ENCODE data around the gene RAB35.

RAB35 gene

DNA sequence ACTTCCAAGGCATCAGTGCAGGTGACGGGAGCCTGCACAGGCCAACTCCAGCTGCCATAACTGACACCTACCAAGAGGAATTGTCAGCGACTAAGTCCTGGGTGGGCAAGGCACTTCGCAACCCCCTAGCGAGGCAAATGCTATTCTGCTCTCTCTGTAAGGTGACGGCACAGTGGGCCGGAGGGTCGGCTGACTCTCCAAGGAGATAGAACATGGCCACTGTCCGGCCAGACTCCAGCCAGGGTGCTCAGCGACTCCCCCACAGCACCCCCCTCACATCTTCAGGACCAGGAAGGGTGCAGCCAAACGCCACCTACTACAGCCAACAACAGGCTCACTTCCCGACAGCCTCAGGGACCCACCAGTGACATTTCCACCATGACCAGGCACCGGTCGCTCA is 13.2 kb downstream of the RAB35 start:
- no peak for DNase-seq (ENCODE audit: low read depth in 2 of 2)

DNA sequence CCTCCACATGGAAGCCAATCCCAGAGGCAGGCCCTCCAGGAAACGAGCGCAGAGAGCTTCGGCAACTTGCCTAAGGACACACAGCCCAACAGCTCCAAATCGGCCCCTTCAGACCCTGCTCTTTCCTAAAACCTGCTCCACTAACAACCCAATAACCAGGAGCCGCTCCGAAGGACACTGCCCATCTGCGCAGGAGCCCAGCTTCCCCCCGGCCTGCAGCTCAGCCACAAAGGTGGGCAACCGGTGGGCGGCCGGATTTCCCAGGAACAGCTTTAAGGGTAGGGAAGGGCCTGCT is 13.6 kb downstream of the RAB35 start:
- DNase-seq (ENCODE audit: low read depth in 2 of 2), result no peak

DNA sequence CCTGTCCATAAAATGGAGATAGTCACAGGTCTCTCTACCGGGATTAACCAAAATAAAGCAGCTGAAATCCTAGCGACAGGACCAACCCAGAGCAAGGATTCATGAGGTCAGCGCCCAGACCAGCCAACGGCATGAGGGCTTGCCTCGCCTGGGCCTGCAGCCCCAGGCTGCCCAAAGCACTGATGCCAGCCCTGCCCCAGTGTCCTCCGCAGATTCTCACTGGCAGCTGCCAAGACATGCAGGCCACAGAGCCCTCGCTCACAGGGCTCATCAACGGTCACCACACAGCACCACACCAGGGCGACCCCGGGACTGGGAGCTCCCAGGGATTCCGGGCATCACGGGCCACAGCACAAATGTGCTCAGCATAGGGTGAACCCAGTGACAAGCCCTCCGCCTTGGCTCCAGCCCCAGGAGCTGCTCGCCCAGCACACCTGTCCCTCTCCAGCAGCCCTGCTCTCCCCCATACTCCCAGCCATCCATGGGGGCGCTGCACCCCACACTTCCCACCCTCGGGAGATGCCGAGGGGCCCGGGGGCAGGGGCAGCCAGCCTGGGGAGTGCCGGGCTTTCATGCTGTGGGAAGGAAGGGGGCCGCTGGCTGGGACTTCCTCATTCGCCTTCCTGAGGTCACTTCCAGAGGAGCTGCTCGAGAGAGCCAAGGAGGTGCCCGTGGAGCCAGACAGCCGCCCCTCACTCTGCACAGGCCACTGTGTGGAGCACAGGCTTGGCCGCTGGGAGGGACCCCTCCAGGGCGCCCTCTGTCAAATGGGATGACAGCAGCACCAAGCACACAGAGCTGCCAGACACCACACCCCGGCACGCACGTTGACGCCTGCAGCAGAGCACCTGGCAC is 14.1 kb downstream of the RAB35 start:
- DNase-seq (ENCODE audit: low read depth in 2 of 2), result no peak

DNA sequence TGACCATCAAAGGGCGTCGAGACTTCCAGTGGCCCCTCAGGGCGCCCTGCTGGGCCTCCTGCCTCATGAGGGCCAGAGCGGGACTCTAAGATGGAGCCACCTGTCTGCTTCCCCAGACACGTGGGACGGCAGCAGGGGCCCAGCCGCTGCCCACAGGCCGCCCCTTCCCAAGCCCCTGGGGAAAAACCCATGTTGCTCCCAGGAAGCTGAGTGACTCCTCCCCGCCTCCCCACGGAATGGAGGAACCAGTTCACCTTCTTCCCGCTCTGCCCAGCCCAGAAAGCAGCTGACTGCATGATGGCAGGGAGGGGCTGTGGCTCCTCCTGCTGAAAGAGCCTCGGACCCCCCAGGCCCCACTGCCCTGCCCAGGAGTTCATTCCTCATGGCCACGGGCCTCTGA is 14.9 kb downstream of the RAB35 start:
- no peak for DNase-seq (ENCODE audit: low read depth in 2 of 2)

DNA sequence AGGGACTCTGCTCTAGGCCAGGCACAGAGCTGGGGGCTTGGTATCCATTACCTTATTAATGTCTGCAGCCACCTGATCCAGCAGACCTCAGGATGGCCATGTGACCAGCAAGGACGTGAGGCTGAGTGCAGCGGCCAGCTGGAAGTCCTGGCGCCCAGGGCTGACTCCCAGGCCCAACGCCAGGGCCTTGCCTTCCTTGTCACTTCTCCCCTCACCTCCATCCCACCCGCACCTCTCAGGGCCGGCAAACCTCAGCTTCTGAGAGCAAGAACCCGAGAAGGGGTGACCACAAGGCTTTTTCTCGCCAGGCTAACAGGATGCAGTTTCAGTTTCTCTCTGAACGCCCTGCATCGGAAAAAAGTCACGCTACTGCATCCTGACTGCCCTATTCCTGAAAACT is 15.4 kb downstream of the RAB35 start:
- DNase-seq (ENCODE audit: low read depth in 2 of 2), result no peak

DNA sequence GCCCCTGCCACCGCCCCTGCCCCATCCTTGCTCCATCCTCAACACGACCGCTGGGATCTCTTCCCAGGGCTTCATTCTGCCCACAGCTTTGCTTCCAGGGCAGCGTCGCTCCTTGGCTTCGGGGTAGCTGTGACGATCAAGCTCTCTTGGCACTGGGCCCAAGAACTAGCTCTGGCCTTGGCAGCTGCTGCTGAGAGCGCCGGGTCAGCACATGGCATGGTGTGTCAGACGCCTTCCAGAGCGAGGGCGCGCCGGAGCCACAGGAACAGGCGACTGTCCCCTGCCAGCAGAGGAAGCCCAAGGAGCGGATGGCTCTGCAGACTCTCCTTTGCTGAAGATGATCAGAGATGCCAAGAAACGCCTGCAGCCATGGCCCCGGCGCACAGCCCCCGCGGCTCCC is 15.9 kb downstream of the RAB35 start:
- no peak for DNase-seq (ENCODE audit: low read depth in 2 of 2)

DNA sequence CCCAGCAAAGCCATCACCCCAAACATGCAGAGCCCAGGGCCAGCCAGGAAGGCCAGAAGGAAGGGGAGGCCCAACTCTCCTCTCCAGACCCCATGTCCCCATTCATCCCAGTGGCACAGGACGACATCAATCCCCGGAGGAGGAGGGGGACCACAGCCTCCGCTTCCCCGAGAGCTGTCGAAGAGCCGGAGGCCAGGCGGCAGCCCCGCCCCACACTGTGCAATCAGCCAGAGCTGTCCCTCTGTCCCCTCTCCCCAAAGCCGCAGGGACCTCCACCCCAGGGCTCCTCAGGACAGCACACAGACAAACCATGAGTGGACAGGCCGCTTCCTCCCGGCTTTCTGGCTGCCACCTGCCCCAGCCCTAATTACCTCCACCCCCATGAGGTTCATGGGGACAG is 16.8 kb downstream of the RAB35 start:
- no peak for DNase-seq (ENCODE audit: low read depth in 2 of 2)

DNA sequence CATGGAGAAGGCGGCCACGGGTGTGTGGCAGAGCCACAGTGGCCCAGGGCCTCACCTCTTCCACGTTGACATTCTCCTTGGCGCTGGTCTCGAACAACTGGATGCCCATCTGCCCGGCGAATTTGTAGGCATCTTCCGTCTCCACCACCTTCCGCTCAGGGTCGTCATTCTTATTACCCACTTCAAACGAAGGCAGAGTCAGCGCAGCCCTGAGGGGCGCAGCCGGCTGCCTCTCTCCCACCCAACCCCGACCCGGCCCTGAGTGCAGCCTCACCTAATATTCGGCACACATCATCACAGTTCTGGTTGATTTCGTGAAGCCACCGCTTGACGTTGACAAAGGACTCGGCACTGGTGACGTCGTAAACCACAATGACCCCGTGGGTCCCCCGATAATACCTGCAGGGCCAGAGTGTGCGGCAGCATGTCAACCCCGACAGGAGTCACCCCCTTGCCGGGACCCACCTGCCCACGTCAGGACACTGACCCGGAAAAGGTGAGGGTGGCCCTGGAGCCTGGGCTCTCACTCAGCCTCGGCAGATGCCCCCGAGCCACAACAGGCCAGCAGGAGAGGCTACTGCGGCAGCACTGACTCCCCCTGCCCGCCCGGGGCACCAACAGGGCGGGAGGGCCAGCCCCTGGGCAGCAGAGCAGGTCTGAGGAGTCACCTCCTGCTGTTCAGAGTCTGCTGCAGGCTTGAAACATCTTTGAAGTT is 17.6 kb downstream of the RAB35 start:
- DNase-seq (ENCODE audit: low read depth in 2 of 2), result no peak

DNA sequence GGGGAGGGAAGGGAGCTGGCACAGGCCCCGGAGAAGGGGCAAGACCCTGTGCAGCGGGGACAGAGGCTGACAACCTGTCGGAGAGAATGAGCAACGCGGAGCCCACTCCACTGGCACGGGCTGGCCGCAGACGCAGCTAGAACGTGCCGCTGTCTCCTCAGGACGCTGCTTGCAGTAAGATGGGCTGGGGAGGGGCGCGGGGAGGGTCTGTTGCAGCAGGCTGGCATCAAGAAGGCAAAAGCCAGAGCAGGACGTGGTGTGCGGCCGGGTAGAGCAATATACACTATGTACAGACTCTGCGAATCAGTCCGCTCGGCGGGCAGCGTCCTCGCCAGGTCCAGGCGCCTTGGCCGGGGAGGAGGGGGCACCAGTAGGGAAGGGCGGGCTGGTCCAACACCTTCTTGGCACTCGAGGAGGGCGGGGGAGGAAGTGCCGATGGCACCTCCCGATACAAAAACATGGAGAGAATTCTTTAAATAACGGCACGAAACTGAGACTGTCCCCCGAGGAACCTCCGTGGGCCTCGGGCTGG is 19.8 kb downstream of the RAB35 start:
- DNase-seq (ENCODE audit: low read depth in 2 of 2), result no peak

DNA sequence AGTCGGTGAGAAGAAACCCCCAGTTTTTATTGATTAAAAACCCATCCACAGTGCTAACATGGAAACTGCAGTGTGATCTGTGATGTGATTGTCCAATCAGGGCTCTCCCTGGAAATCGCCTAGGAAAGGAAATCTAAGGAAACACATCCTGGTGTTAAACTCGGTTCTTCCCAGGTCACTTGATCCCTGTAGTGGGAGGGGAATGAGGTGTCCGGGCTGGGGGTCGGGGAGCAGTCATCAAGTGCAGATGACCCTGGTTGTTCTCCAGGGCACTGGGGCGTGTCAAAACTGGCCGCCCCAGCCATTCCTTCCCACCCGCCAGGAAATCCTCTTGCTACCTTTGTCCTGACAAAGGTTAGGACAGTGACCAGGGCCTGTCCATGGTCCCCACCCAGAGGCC is 20.8 kb downstream of the RAB35 start:
- no peak for DNase-seq (ENCODE audit: low read depth in 2 of 2)

DNA sequence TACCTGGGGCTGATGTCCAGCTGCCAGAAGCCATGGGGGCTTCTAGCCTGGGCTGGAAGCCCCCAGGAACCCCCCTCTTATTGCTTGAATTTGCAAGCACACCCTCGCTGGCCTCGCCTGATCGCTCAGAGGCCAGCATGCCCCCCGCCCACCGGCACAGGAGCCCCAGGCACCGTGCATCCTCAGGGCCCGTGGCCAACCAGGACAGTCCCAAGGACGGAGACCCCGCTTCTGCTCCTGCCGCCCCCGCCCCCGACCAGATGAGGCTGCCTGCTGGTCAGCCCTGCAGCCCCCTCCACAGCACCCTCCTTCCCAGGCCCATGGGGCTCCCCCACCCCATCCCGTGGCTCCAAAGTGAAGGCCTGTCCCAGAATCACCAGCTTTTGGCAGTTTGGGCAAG is 21.2 kb downstream of the RAB35 start:
- DNase-seq (ENCODE audit: low read depth in 2 of 2), result no peak

DNA sequence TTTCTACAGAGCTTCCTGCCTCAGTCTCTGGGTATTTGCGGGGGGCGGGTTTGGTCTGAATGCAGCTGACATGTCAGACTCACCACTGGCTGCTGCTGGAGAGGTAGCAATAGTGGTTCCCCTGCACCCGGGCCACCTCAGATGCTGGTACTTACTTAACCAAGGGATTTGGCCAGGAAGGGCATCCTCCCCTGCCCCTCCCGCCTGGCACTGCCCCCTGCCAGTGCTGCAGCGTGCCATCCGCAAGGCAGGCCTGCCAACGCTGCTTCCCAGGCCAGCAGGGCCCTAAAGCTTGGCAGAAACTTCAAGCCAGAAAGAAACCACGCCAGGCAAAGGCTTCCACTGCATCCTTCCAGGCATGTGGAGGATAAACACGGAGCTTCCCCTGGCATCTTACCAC is 22.1 kb downstream of the RAB35 start:
- no peak for DNase-seq (ENCODE audit: low read depth in 2 of 2)

DNA sequence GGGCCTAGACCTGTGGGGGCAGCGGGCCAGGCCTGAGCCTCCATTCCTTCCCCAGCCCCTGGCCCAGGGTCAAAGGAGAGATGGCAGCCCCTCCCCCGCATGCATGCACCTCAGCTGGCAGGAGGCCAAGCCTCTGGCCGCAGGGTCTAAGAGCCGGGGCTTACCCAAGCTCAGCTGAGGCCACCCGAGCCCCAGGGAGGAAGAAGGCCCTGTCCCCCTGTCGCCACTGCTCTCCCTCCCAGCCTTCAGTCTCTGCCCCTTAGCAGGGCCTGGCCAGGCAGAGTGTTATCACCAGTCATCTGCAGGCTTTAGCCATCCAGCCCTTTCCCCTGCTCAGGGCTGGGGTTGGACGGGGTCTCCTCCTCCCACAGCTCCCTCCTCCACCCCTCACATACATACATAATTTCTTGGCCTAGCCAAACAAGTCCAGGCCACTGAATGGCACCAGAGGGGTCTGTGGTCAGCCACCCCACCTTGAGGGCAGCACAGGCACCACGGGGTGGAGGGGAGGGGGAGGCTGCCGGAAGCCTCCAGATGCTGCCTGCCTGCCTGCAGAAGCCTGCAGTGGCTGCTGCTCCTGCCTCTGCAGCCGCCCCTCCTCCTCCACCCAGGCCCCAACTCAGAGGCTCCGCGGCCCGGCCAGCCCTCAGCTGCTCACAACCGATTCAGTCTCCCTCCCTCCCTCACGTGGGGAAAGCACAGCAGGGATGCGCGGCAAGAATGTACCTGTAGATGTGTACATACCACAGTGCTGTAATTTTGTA is 22.8 kb downstream of the RAB35 start:
- DNase-seq (ENCODE audit: low read depth in 2 of 2), result no peak

DNA sequence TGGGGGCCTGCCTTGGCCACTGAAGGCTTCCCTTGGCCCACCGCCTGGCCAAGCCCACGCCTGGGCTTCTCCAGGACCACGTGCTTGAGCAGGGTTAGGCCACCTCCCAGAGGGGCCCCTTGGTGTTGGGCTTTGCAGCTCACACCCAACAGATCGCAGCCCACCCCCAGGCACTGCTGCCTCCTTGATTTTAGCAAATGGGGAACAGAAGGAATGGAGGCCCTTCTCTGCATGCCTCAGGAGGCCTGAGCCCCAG is 23.3 kb downstream of the RAB35 start:
- no peak for DNase-seq (ENCODE audit: low read depth in 2 of 2)

DNA sequence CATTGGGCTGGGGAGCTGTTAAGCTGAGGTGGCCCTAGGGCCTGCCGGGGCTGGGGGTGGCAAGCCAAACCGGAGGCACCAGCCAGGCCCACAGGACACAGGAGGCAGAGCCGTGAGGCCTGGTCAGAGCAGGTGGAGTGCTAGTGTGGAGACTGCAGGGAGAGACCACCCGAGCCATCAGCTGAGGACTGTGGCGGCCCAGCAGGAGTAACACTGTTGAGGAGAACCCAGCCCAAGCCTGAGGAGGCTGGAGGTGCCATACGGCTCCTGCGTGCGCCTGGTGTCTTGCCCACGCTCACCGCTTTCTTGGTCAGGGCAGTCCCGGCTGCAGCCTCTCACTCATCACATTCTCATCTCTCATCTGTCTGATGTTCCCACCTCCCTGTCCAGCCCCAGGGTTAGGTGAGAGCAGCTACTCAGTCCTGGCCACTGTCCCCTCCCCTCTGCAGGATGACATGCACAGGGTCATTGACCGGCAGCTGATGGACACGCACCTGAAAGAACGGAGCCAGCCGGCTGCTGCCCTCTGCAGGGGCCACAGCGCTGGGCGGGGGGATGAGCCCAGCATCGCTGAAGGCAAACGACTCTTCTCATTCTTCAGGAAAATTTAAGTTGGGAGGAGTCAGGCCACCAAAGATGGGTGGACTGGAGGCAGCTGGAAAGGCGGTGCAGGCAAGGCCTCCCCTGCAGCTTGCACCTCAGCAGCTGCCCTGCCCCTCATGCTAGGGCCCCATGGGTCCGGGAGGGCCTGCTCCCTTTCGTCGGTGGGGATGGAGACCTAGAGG is 23.8 kb downstream of the RAB35 start:
- no peak for DNase-seq (ENCODE audit: low read depth in 2 of 2)

DNA sequence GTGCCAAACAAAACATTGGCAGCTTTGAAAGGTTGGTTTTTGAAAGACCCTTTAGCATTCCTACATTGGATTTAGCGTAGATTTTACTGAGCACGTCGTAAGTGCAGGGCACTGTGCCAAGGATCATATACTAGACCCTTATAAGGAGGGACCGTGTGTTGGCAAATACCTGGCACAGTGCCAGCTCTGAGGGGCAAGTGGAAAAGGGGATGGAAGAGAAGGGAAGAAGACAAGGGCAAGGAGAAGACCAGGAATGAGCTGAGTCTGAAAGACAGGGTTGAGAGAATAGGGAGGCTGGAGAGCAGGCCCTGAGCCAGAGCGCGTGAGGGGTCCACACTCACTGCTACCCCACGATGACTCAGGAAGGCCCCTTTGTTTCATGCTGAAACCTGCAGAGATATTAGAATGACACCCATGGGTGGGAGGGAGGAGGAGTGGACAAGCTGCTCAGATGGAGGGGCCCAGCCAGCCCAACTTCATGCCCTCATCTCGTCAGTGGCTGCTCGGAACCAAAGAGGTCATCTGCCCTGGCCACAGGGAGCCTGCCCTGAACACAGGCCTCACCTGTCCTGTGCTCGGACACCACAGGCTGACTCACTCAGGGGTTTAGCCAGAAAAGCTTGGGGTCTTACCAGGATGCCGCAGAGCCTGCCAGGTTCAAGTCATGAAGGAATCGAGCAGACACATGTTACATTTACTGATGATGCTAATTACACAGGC is 25.0 kb downstream of the RAB35 start:
- DNase-seq (ENCODE audit: low read depth in 2 of 2), result no peak

DNA sequence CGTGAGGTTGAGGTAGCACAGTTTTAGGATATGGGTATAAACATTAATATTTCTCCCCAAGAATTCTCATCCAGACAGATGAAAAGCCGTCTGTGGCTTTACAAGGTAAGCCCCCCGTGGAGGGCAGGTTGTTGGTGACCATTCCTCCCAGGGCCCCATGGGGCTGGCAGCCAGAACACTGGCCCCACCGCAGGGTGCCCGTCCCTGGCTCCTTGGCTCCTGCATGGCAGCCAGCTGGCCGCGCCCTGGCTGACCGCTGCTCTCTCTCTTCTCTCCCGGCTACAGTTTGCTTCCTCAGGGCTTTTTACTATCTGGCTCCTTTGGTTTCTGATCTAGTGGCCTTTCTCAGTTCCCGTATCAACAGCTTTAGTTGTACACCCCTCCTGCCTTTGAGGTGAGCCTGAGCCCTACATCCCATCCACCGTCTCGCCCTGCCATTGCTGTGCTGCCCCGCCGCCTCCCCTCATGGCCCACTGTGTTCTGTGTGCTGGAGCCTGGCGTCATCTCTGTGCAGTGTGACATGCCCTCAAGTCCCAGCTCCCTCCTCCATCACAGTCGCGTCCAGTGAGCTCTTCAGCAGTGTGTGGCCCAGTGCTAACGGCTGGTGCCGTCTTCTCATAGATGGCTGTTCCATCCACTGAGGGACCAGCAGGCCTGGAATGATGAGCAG is 25.8 kb downstream of the RAB35 start:
- no peak for DNase-seq (ENCODE audit: low read depth in 2 of 2)

DNA sequence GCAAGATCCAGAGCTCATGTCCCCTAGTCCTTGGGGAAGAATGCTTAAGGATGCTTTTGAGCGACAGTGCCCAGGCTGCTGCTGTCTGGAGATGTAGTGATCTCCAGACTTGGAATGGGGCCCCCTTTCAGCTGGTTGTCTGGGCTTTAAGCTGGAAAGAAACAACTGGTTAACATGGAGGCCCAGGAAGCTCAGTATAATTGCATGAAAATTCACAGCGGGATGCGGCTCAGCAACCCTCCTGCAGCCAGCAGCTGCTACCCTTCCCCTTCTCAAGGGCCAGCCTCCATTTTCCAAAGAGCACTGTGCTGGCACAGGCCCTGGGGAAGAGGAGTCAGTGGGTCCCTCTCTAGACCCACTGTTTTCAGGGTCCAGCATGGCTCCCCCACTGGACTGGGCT is 26.3 kb downstream of the RAB35 start:
- DNase-seq (ENCODE audit: low read depth in 2 of 2), result no peak

DNA sequence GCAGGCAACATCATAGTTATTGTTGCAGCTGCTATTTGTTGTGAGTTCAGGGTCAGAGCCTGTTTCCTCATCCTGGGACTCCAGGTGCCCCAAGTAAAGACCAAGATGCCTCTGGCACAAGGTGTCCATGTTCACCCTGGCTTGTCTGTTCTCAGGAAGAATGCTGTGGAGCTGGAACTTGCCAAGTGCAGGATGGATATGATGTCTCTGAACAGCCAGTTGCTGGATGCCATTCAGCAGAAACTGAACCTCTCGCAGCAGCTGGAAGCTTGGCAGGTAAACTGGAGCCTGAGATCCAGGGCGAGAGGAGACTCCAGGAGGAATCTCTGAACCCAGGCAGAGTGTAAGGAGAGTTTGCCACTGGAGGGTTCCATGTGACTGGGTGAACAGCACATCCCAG is 26.8 kb downstream of the RAB35 start:
- DNase-seq (ENCODE audit: low read depth in 2 of 2), result no peak

DNA sequence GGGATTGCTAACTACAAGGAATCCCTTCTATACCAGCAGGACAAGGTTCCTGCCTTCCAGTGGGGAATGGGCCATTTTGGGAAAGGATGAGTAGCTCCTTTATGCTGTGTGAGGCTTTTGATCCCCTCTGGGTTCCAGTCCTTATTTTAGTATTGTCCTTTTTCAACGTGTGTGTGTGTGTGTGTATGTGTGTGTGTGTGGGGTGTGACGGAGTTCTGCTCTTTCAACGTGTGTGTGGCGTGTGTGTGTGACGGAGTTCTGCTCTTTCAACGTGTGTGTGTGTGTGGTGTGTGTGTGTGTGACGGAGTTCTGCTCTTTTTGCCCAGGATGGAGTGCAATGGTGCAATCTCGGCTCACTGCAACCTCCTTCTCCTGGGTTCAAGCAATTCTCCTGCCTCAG is 27.4 kb downstream of the RAB35 start:
- no peak for DNase-seq (ENCODE audit: low read depth in 2 of 2)
